Suppressor macrophage (primary cell): ENCODE results near the gene CLIP3.
"Not testable (repeated sequence)": the region's sequence is repeated elsewhere in the genome, so short reads cannot be mapped to it uniquely, and the experiment has no call there.

Source experiments
- DNase-seq, 4 experiments: peaks; one replicate each; pipeline ENCODE4 v3.0.0-alpha.2; 2020 to 2022

Gene CLIP3

DNA sequence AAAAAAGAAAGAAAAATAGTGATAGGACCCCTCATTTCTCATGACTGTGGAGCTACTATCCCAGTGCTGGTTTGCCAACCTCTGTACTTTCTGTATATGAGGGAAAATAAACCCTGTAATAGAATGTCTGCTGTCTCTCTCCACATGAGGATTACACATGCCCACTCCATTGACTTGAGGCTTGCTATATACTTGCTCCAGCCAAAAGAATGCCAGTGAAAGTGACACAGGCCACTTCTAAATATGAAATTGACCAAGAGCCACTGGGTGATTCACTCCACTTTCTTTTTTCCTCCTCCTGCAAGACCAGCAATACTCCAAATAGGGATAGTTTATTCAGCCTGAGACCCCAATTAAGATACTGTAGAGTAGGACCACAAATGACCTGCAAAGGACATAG lies 15.2 kb upstream of the CLIP3 start:
- DNase-seq: no peak

GRCh38 chr19:36046443-36047050 lies 13.9 kb upstream of the CLIP3 start:
- DNase-seq: no peak

DNA sequence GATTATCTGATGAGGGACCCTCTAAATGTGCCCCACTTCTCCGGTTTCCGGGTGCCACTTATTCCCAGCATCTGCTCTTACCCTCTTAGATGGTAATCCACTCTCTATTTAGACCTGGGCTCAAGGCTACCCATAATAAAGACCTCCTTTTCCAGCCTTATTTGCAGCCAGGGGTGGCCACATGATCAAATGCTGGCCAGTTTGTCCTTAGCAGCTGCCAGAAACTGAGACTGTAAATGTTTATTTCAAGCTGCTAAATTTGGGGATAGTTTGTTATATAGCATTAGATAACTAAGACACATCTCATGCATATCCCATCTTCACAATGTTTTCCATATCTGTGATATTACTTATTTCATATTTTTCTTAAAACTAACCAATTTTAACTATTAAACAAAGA lies 11.3 kb upstream of the CLIP3 start:
- no peak for DNase-seq

GRCh38 chr19:36041831-36042230 lies 9.2 kb upstream of the CLIP3 start:
- DNase-seq: peak; percentile 41 to 76 (median 63)

GRCh38 chr19:36041092-36041491 lies 8.4 kb upstream of the CLIP3 start:
- not testable (repeated sequence) for DNase-seq

DNA sequence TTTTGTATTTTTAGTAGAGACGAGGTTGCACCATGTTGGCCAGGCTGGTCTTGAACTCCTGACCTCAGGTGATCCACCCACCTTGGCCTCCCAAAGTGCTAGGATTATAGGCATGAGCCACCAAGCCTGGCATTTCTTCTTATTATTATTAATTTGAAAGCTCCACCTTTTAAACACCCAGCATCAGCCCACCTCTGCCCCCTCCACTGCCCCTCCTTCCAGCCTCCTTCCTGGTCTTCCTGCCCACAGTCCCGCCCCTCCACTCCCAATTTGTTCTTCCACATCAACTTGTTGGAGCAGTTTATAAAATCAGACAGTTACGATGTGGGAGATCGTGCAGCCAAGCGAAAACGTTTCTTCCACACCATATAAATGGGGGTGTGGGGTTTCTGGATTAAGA lies 7.8 kb upstream of the CLIP3 start:
- no peak for DNase-seq

GRCh38 chr19:36031308-36031707 lies 1.4 kb downstream of the CLIP3 start:
- DNase-seq: no peak

DNA sequence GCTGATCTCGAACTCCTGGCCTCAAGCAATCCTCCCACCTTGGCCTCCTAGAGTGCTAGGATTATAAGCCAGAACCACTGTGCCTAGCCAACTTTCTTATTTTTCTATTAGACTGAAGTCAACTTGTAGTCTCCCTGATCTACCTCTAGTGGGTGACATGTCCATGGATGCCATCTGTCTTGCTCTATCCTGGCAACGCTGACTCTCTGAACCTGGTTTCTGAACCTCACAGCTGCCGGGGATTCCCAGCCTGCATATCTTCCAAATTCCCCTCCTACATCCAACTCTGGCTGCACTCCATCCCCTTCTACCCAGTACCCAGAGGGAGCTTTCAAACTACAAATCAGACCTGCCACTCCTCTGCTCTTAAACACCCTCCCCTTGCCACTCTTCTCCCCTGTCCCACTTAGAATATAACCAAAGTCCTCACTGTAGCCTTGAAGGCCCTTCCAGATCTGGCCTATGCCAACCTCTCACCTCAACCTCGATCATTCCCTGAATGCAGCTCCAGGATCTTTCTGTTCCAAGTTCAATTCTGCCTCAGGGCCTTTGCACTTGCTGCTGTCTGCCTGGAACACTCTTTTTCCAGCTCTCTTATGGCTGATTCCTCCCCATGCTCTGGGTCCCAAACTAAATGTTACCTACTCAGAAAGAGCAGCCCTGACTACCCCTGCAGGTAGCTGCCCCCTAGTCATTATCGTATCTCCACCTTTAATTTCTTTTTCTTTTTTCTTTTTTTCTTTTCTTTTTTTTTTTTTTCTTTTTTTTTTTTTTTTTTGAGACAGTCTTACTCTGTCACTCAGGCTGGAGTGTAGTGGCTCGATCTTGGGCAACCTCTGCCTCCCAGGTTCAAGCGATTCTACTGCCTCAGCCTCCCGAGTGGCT lies 2.2 kb downstream of the CLIP3 start:
- DNase-seq: no peak

DNA sequence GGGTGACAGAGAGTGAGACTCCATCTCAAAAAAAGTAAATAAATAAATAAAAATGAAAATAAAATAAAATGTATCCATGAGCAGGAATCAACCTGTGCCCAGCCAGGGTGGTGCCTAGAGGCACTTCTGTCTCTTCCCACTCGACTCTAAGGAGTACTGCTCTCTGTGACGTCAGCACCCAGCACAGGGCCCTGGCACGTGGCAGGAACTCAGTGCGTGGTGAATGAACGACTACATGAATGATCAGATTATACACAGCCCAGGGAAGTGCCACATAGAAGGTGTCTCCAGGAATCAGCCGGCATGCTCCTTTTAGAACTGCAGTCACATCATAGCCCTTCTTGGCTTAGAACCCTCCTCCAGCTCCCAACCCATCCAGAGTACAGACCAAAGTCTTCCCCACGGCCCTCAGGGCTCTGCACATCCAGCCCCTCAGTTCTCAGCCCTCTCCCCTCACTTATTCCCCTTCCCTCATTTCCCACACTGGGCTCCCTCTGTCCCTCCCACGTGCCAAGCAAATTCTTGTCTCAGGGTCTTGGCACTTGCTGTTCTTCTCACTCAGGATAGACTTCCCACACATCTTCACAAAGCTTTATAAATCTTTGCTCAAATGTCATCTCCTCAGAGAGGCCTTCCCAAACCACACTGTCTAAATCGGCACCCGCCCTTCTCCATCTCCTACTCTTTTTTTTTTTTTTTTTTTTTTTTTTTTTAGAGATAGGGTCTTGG lies 4.2 kb downstream of the CLIP3 start:
- no peak for DNase-seq

DNA sequence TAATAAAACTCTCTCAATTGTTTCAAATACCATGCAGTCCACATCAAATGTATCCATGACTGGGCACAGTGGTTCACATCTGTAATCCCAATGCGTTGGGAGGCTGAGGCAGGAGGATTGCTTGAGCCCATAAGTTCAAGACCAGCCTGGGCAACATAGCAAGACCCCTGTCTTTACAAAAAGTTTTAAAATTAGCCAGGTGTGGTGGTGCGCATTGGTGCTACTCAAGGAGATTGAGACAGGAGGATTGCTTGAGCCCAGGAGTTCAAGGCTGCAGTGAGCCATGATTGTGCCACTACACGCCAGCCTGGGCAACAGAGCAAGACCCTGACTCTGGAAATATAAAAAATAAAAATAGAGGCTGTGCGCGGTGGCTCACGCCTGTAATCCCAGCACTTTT lies 5.0 kb downstream of the CLIP3 start:
- DNase-seq: no peak

- no peak for DNase-seq
Measured at GRCh38 chr19:36026091-36026876, 6.4 kb downstream of the CLIP3 start.

- DNase-seq: no peak
Measured at GRCh38 chr19:36025541-36025940, 7.1 kb downstream of the CLIP3 start.

DNA sequence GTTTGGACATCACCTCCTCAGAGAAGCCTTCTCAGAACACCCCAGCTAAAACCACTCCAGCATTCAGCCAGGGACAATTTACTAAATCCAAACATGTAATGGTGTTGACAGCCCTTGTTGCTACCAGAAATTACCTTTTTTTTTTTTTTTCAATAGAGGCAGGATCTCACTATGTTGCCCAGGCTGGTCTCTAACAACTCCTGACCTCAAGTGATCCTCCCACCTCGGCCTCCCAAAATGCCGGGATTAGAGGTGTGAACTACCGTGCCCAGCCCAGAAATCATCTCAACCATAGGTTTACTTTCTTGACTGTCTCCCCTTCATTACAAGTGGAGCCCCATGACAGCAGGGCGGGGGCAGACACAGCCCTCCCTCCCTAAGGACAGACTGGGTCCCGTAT lies 9.2 kb downstream of the CLIP3 start:
- no peak for DNase-seq

DNA sequence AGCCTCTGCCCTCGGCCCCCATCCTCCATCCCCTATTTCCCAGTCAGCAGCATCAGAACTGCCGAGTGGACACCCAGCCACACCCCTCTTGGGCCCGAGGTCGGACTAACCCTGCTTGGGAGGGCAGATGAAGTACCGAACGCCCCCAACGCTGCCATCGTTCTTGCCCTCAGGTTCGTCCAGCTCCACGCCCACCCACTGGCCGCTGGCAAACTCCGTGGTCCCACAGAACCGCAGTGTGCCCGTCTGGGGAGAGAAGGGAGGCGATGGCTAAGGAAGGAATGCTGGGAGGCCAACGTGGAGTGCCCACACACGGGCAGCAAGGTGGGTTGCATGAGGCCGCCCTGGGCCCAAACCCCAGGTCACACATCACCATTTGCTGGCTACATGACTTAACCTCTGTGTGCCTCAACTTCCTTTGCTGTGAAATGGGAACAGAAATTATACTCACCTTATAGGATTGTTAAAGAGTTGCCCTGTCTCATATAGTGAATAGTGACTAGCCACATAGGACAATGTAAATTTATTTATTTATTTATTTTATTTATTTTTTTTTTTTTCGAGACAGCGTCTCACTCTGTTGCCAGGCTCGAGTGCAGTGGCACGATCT lies 13.5 kb downstream of the CLIP3 start:
- no peak for DNase-seq

- DNase-seq: peak; percentile 100
Measured at GRCh38 chr19:36014012-36014924, 18.4 kb downstream of the CLIP3 start, which contains the start of gene ALKBH6. ALKBH6 (minus strand) TSS chr19:36014213; CDS start chr19:36013397, 816 bp downstream.

DNA sequence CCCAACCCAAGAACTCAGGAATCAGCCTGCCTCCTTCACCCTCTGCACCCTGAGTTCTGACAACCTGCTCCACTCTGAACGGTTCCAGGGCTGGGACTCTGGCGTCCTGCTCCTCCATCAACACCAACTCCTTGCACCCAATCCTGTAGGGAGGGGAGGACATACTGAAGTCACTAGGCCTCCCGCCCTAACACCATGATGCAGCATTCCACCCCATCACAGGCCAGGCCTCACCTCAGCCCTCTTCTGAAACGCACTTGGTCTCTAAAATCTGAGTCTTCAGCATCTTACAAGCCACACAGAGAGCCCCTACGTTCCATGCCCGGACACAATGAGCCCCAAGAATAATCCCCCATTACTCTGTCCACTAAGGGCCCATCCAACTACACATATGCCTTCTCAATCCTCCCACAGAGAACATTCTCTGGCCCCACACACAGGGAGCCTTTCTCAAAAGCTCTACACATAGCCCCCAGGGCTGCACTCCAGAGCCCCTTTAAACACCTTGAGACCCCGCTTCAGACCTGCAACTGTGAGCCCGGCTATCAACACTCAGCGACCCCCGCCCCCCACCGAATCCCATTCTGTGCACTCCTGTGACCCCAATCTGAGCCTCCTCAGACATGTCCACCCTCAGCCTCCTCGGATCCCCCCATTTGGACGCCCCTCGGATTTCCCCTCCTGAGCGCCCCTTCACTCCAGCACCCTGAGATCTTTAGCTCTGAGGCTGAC lies 19.2 kb downstream of the CLIP3 start:
- no peak for DNase-seq

DNA sequence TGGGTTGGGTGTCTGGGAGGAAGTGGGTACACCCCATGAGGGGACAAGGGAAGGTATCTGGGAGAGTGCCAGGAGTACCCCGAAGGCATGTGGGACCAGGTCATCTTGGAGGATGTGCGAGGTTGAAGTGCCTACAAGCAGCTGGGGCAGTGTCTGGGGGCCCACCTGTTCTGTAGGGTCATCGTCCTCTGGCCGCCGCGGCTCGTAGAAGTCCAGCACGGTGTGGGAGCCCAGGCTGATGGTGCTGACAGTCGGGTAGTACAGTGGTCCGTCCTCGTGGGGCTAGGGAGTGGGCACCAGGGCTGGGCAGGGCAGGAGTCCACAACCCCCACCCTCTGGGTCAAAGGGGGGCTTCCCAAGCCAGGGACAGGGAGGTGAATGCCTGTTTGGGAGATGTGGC lies 22.3 kb downstream of the CLIP3 start:
- DNase-seq: no peak

GRCh38 chr19:36009633-36010379 lies 22.9 kb downstream of the CLIP3 start:
- no peak for DNase-seq

- DNase-seq: peak; percentile 52 to 83 (median 68)
Measured at GRCh38 chr19:36009220-36009619, 23.5 kb downstream of the CLIP3 start.
